ENCODE results near the gene TMEM117. TPM values are rescaled to one million over a fixed set of nuclear protein-coding genes. Genes with fewer than 3 reads are reported as not detected.

TMEM117 gene
- polyA plus RNA-seq, 1 donor (not counting 4 experiments of a cell fraction or from before 2014, with no cell fraction given): 8.5 TPM

- Histone ChIP-seq H3K4me2 (ENCODE audit: control insufficient read depth, extremely low read depth, insufficient read depth, low read depth, low read length) (no peak overlapping the region), H3K4me1 (ENCODE audit: control insufficient read depth, extremely low read depth, insufficient read depth, low read length) (peaks cover 3% of the 10 kb centered on the region), H4K20me1 (ENCODE audit: control insufficient read depth, extremely low read depth, insufficient read depth, low read length) (no peaks in the 10 kb centered on the region), H3K27me3 (ENCODE audit: control insufficient read depth, extremely low read depth, insufficient read depth, low read length) (no peaks in the 10 kb centered on the region), H3K4me3 (ENCODE audit: control insufficient read depth in 2 of 3, extremely low read depth in 1 of 3, insufficient read depth in 2 of 3, low read depth in 1 of 3, low read length in 3 of 3) (no peak overlapping the region), H3K79me2 (ENCODE audit: control insufficient read depth, insufficient read depth, low read length) (no peaks in the 10 kb centered on the region), H3K9ac (ENCODE audit: control insufficient read depth, extremely low read depth, insufficient read depth, low read length) (no peak overlapping the region), H3K9me1 (ENCODE audit: control insufficient read depth, extremely low read depth, insufficient read depth, low read length) (no peaks in the 10 kb centered on the region), H3K27ac (ENCODE audit: control insufficient read depth, insufficient read depth, low read length) (no peak overlapping the region), H3K9me3 (ENCODE audit: control insufficient read depth, low read depth, low read length) (no peaks in the 10 kb centered on the region), H2AFZ (ENCODE audit: control insufficient read depth, low read length) (no peak overlapping the region), H3K36me3 (ENCODE audit: control insufficient read depth in 2 of 2, extremely low read depth in 1 of 2, insufficient read depth in 2 of 2, low read length in 2 of 2) (no peaks in the 10 kb centered on the region)
- DNase-seq (ENCODE audit: low read depth, low spot score) (no peak), FAIRE-seq (no peak)
- TF ChIP-seq CTCF (optimal IDR thresholded peaks at IDR 0.05 in 1 of 3, IDR thresholded peaks at IDR 0.05 in 1 of 3, conservative IDR thresholded peaks at IDR 0.05 in 1 of 3; ENCODE audit: extremely low read depth in 1 of 3, insufficient read depth in 2 of 3, low read length in 3 of 3): no peak
- TF ChIP-seq EZH2 (IDR thresholded peaks at IDR 0.05; ENCODE audit: low read length): no peak
- dilution Hi-C loops (cut with MboI; ENCODE audit: extremely low pct_ligation_motif_present, low sequenced_read_pairs): no loop called here
Measured at GRCh38 chr12:44034906-44035305, 199.0 kb downstream of the TMEM117 start.

GRCh38 chr12:44036875-44037443 is 201.1 kb downstream of the TMEM117 start:
- no peaks in the 10 kb centered on the region for H4K20me1 ChIP-seq (ENCODE audit: control insufficient read depth, extremely low read depth, insufficient read depth, low read length)
- TF ChIP-seq EZH2 (IDR thresholded peaks at IDR 0.05; ENCODE audit: low read length) (no peak), CTCF (optimal IDR thresholded peaks at IDR 0.05 in 1 of 3, IDR thresholded peaks at IDR 0.05 in 1 of 3, conservative IDR thresholded peaks at IDR 0.05 in 1 of 3; ENCODE audit: extremely low read depth in 1 of 3, insufficient read depth in 2 of 3, low read length in 3 of 3) (no peak)
- FAIRE-seq: no peak
- H2AFZ ChIP-seq (ENCODE audit: control insufficient read depth, low read length): no peak overlapping the region
- H3K79me2 ChIP-seq (ENCODE audit: control insufficient read depth, insufficient read depth, low read length): no peaks in the 10 kb centered on the region
- no peak overlapping the region for H3K4me2 ChIP-seq (ENCODE audit: control insufficient read depth, extremely low read depth, insufficient read depth, low read depth, low read length)
- no peaks in the 10 kb centered on the region for H3K4me1 ChIP-seq (ENCODE audit: control insufficient read depth, extremely low read depth, insufficient read depth, low read length)
- DNase-seq (ENCODE audit: low read depth, low spot score): no peak
- H3K4me3 ChIP-seq (ENCODE audit: control insufficient read depth in 2 of 3, extremely low read depth in 1 of 3, insufficient read depth in 2 of 3, low read depth in 1 of 3, low read length in 3 of 3): no peak overlapping the region
- H3K36me3 ChIP-seq (ENCODE audit: control insufficient read depth in 2 of 2, extremely low read depth in 1 of 2, insufficient read depth in 2 of 2, low read length in 2 of 2): no peaks in the 10 kb centered on the region
- H3K27ac ChIP-seq (ENCODE audit: control insufficient read depth, insufficient read depth, low read length): no peak overlapping the region
- H3K9me1 ChIP-seq (ENCODE audit: control insufficient read depth, extremely low read depth, insufficient read depth, low read length): no peaks in the 10 kb centered on the region
- no peaks in the 10 kb centered on the region for H3K9me3 ChIP-seq (ENCODE audit: control insufficient read depth, low read depth, low read length)
- no peaks in the 10 kb centered on the region for H3K27me3 ChIP-seq (ENCODE audit: control insufficient read depth, extremely low read depth, insufficient read depth, low read length)
- H3K9ac ChIP-seq (ENCODE audit: control insufficient read depth, extremely low read depth, insufficient read depth, low read length): no peak overlapping the region
- dilution Hi-C loops (cut with MboI; ENCODE audit: extremely low pct_ligation_motif_present, low sequenced_read_pairs): no loop called here

Measured in keratinocyte (primary cell).